HEK293 (cell line): ENCODE data around the gene SF1.
A peak's percentile ranks its signal among the peaks of the same experiment; 100 is the strongest.

Experiments used
- CTCF ChIA-PET: fragments of 350-600 bp; formaldehyde crosslinking; extraction: SDS; loops from one replicate; lab custom pipeline; 2021; ENCODE audit warnings: antibody characterized with exemption; lab: Yijun Ruan, JAX
- POLR2A ChIA-PET: fragments of 300-600 bp; formaldehyde crosslinking; extraction: SDS; loops from one replicate; lab custom pipeline; 2020; ENCODE audit warnings: antibody characterized with exemption, inconsistent platforms; lab: Yijun Ruan, JAX
- H3K27ac ChIP-seq: fragments of 200-500 bp; sonication (Bioruptor generic); 2 replicates; pipeline ENCODE4 v1.5.1; 2014; ENCODE audit warnings: low read depth, low read length, control low read depth, inconsistent platforms; ENCODE audit errors: extremely low read depth
- H3K36me3 ChIP-seq, 2 experiments: fragments of 200-500 bp in 1 of 2; sonication (Bioruptor generic) in 1 of 2; 1 replicate in 1 of 2; 2 replicates in 1 of 2; pipeline ENCODE4 v1.5.1; 2014 to 2017; ENCODE audit warnings: inconsistent platforms in 2 of 2, low read length in 2 of 2; ENCODE audit not compliant: control insufficient read depth in 2 of 2, insufficient read depth in 1 of 2
- H3K4me1 ChIP-seq: fragments of 200-500 bp; sonication (Bioruptor generic); 2 replicates; pipeline ENCODE4 v1.5.1; 2014; ENCODE audit warnings: mild to moderate bottlenecking, low read length, inconsistent platforms; ENCODE audit not compliant: control insufficient read depth, insufficient read depth
- H3K4me3 ChIP-seq: 2 replicates; pipeline ENCODE4 v1.5.1; 2011; ENCODE audit warnings: low read depth, mild to moderate bottlenecking, control low read depth, low read length, moderate library complexity
- H3K9me3 ChIP-seq: fragments of 200-500 bp; sonication (Bioruptor generic); 2 replicates; pipeline ENCODE4 v1.5.1; 2014; ENCODE audit warnings: low read depth, low read length, inconsistent platforms; ENCODE audit not compliant: control insufficient read depth, insufficient read depth
- IKZF3 ChIP-seq: fragments of 450-650 bp; IDR thresholded peaks from 2 replicates; pipeline ENCODE4 v1.5.0; 2018; ENCODE audit warnings: missing biosample characterization, mild to moderate bottlenecking, missing genetic modification characterization, moderate library complexity
- MYNN ChIP-seq: fragments of 450-650 bp; formaldehyde crosslinking; IDR thresholded peaks from 2 replicates; pipeline ENCODE4 v1.5.1; 2016; ENCODE audit warnings: missing biosample characterization, missing genetic modification characterization, borderline replicate concordance
- SCRT1 ChIP-seq: fragments of 450-650 bp; formaldehyde crosslinking; IDR thresholded peaks from 2 replicates; pipeline ENCODE4 v1.5.1; 2016; ENCODE audit warnings: missing biosample characterization, missing genetic modification characterization, borderline replicate concordance
- SP2 ChIP-seq: fragments of 450-650 bp; formaldehyde crosslinking; IDR thresholded peaks from 2 replicates; pipeline ENCODE4 v1.5.1; 2016; ENCODE audit warnings: missing biosample characterization, missing genetic modification characterization
- SP7 ChIP-seq: fragments of 450-650 bp; formaldehyde crosslinking; IDR thresholded peaks from 2 replicates; pipeline ENCODE4 v1.5.1; 2016; ENCODE audit warnings: missing biosample characterization, missing genetic modification characterization
- ZBTB48 ChIP-seq: fragments of 450-650 bp; formaldehyde crosslinking; IDR thresholded peaks from 2 replicates; pipeline ENCODE4 v1.5.1; 2016; ENCODE audit warnings: missing biosample characterization, missing genetic modification characterization
- ZBTB8A ChIP-seq: fragments of 450-650 bp; formaldehyde crosslinking; IDR thresholded peaks from 2 replicates; pipeline ENCODE4 v1.5.1; 2016; ENCODE audit warnings: missing biosample characterization, missing genetic modification characterization
- ZNF169 ChIP-seq: fragments of 450-650 bp; formaldehyde crosslinking; IDR thresholded peaks from 2 replicates; pipeline ENCODE4 v1.5.1; 2016; ENCODE audit warnings: missing biosample characterization, missing genetic modification characterization
- ZNF558 ChIP-seq: fragments of 450-650 bp; formaldehyde crosslinking; IDR thresholded peaks from 2 replicates; pipeline ENCODE4 v1.5.1; 2016; ENCODE audit warnings: missing biosample characterization, missing genetic modification characterization
- ZNF624 ChIP-seq: fragments of 450-650 bp; formaldehyde crosslinking; IDR thresholded peaks from 2 replicates; pipeline ENCODE4 v1.5.1; 2017; ENCODE audit warnings: missing biosample characterization, missing genetic modification characterization
- ZXDB ChIP-seq: fragments of 450-650 bp; formaldehyde crosslinking; IDR thresholded peaks from 2 replicates; pipeline ENCODE4 v1.5.1; 2016; ENCODE audit warnings: missing biosample characterization, missing genetic modification characterization
- TF ChIP-seq, protein P1 (sequence below): fragments of 450-650 bp; formaldehyde crosslinking; IDR thresholded peaks from 2 replicates; pipeline ENCODE4 v1.5.1; 2016; ENCODE audit warnings: missing biosample characterization, missing genetic modification characterization
- TF ChIP-seq, protein P2 (sequence below): fragments of 450-650 bp; formaldehyde crosslinking; IDR thresholded peaks from 2 replicates; pipeline ENCODE4 v1.5.1; 2017; ENCODE audit warnings: missing biosample characterization, missing genetic modification characterization
- TF ChIP-seq, protein P3 (sequence below): fragments of 450-650 bp; formaldehyde crosslinking; IDR thresholded peaks from 2 replicates; pipeline ENCODE4 v1.5.1; 2016; ENCODE audit warnings: missing biosample characterization, missing genetic modification characterization
- TF ChIP-seq, protein P4 (sequence below): fragments of 450-650 bp; formaldehyde crosslinking; conservative IDR thresholded peaks from 2 replicates; pipeline ENCODE4 v1.5.1; 2016; ENCODE audit warnings: low read depth, missing biosample characterization, missing genetic modification characterization

Gene SF1

DNA sequence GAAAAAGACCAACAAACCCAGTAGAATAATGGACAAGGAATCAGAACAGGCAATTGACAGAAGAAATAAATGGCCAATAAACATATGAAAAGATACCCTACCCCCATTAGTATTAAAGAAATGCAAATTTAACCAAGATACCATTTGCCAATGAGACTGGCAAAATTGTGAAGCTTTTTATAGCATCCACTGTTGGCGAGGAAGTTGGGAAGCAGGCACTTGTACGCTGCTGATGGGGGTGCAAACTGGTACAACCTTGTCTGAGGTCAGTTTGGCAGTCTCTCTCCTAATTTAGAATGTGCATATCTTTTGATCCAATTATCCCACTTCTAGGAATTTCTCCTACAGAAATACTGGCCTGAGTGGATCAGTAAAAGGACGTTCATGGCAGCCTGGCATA is 46.7 kb downstream of the SF1 start:
- TF ChIP-seq, protein P1, sequence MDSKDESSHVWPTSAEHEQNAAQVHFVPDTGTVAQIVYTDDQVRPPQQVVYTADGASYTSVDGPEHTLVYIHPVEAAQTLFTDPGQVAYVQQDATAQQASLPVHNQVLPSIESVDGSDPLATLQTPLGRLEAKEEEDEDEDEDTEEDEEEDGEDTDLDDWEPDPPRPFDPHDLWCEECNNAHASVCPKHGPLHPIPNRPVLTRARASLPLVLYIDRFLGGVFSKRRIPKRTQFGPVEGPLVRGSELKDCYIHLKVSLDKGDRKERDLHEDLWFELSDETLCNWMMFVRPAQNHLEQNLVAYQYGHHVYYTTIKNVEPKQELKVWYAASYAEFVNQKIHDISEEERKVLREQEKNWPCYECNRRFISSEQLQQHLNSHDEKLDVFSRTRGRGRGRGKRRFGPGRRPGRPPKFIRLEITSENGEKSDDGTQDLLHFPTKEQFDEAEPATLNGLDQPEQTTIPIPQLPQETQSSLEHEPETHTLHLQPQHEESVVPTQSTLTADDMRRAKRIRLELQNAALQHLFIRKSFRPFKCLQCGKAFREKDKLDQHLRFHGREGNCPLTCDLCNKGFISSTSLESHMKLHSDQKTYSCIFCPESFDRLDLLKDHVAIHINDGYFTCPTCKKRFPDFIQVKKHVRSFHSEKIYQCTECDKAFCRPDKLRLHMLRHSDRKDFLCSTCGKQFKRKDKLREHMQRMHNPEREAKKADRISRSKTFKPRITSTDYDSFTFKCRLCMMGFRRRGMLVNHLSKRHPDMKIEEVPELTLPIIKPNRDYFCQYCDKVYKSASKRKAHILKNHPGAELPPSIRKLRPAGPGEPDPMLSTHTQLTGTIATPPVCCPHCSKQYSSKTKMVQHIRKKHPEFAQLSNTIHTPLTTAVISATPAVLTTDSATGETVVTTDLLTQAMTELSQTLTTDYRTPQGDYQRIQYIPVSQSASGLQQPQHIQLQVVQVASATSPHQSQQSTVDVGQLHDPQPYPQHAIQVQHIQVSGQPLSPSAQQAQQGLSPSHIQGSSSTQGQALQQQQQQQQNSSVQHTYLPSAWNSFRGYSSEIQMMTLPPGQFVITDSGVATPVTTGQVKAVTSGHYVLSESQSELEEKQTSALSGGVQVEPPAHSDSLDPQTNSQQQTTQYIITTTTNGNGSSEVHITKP (tag by site-specific recombination): 0 out of 2 replicates have a peak, but pooled peaks have one; percentile 29
- TF ChIP-seq SP7 (tag by site-specific recombination): no peak
- Histone ChIP-seq H3K4me3 (no peak overlapping the region), H3K9me3 (no peaks in the 10 kb centered on the region), H3K27ac (no peak overlapping the region), H3K36me3 (no peaks in the 10 kb centered on the region), H3K4me1 (no peaks in the 10 kb centered on the region)
- ChIA-PET POLR2A (no interaction called here), CTCF (no interaction called here)

DNA sequence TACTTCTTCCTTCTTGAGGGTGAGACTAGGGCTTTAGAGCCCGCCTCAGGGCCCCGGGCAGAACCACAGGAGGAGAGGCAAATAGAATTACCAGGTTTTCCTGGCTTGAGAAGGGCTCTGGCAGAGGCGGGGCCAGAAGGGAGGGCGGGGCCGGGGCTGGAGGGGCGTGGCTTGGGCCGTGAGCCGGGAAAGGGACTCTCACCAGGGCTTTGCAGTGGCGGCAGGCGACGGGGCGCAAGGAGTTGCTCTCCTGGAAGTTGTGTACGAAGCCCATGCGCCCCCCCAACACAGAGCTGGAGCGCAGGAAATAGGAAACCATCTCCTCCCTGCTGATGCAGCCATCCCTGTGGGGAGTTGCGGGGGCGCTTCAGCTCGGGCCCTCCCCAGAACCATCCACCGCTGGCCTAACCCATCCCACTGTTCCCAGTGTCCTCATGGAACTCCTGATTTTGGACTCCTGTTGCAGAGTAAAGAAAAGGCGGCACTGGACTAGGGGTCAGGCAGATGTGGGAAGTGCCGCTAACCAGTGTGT is 48.4 kb downstream of the SF1 start:
- Histone ChIP-seq H3K36me3 (no peaks in the 10 kb centered on the region), H3K4me3 (no peak overlapping the region), H3K4me1 (no peaks in the 10 kb centered on the region), H3K27ac (no peak overlapping the region), H3K9me3 (no peaks in the 10 kb centered on the region)
- ChIA-PET POLR2A (no interaction called here), CTCF (interaction anchor here (0.7 kb wide), 1 partner anchor 374 kb away, joined by 3 read pairs; no protein-coding TSS in a partner anchor)
- no peak for TF ChIP-seq ZNF624 (tag by site-specific recombination)
- peak; percentile 37 for TF ChIP-seq SP2
- TF ChIP-seq SCRT1 (tag by site-specific recombination): no peak
- TF ChIP-seq, protein P1 (tag by site-specific recombination): peak; percentile 84
- no peak for TF ChIP-seq ZXDB

DNA sequence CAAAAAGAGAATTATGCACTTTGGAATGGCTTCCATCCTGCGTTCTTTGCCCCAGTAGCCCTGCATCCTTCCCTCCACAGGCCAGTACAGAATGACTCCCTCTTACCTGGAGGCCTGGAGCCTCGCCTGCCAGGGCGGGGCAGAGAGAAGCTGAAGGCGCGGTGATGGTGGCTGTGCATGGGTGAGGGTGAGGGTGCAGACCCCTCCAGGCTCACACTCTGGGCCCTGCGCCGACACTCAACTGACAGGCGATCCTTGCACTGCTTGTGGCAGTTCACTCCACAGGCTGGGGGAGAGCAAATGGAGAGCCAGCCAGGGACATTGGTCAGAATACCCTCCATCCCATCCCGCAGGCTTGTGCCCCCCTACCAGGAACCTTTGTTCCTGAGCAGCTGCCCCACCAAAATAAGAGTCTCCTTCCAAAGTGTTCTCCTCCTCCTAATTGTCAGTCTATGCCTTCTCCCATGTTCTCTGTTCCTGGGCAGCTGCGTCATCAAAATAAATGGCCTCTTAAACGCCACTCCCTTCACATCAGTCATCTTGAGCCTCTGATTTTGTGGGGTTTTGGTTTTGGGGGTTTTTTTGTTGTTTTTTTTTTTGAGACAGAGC is 49.5 kb downstream of the SF1 start:
- H3K4me3 ChIP-seq: no peak overlapping the region
- TF ChIP-seq, protein P2, sequence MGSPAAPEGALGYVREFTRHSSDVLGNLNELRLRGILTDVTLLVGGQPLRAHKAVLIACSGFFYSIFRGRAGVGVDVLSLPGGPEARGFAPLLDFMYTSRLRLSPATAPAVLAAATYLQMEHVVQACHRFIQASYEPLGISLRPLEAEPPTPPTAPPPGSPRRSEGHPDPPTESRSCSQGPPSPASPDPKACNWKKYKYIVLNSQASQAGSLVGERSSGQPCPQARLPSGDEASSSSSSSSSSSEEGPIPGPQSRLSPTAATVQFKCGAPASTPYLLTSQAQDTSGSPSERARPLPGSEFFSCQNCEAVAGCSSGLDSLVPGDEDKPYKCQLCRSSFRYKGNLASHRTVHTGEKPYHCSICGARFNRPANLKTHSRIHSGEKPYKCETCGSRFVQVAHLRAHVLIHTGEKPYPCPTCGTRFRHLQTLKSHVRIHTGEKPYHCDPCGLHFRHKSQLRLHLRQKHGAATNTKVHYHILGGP (tag by site-specific recombination): no peak
- TF ChIP-seq ZNF169 (tag by site-specific recombination) (no peak), ZNF558 (no peak), ZBTB8A (tag by site-specific recombination) (no peak), MYNN (tag by site-specific recombination) (peak; percentile 79; the same call in 1 of the 2 replicates), IKZF3 (tag by site-specific recombination) (no peak), ZBTB48 (tag by site-specific recombination) (no peak)
- TF ChIP-seq, protein P3, sequence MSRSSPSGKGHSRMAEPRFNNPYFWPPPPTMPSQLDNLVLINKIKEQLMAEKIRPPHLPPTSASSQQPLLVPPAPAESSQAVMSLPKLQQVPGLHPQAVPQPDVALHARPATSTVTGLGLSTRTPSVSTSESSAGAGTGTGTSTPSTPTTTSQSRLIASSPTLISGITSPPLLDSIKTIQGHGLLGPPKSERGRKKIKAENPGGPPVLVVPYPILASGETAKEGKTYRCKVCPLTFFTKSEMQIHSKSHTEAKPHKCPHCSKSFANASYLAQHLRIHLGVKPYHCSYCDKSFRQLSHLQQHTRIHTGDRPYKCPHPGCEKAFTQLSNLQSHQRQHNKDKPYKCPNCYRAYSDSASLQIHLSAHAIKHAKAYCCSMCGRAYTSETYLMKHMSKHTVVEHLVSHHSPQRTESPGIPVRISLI (tag by site-specific recombination): no peak
- TF ChIP-seq, protein P4, sequence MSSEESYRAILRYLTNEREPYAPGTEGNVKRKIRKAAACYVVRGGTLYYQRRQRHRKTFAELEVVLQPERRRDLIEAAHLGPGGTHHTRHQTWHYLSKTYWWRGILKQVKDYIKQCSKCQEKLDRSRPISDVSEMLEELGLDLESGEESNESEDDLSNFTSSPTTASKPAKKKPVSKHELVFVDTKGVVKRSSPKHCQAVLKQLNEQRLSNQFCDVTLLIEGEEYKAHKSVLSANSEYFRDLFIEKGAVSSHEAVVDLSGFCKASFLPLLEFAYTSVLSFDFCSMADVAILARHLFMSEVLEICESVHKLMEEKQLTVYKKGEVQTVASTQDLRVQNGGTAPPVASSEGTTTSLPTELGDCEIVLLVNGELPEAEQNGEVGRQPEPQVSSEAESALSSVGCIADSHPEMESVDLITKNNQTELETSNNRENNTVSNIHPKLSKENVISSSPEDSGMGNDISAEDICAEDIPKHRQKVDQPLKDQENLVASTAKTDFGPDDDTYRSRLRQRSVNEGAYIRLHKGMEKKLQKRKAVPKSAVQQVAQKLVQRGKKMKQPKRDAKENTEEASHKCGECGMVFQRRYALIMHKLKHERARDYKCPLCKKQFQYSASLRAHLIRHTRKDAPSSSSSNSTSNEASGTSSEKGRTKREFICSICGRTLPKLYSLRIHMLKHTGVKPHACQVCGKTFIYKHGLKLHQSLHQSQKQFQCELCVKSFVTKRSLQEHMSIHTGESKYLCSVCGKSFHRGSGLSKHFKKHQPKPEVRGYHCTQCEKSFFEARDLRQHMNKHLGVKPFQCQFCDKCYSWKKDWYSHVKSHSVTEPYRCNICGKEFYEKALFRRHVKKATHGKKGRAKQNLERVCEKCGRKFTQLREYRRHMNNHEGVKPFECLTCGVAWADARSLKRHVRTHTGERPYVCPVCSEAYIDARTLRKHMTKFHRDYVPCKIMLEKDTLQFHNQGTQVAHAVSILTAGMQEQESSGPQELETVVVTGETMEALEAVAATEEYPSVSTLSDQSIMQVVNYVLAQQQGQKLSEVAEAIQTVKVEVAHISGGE (tag by site-specific recombination): no peak
- no peak overlapping the region for H3K27ac ChIP-seq
- H3K4me1 ChIP-seq: no peaks in the 10 kb centered on the region
- POLR2A ChIA-PET: no interaction called here
- H3K9me3 ChIP-seq: no peaks in the 10 kb centered on the region
- CTCF ChIA-PET: interaction anchor here (0.6 to 0.7 kb wide), 2 partner anchors 18 to 81 kb away, joined by 3 to 4 read pairs; no protein-coding TSS in a partner anchor
- H3K36me3 ChIP-seq: no peaks in the 10 kb centered on the region
